PC-9 (cell line): Measurements from ENCODE around the gene GLB1L3.

ENCODE experiments used
- EZH2 ChIP-seq: fragments of 200-600 bp; sonication (generic); IDR thresholded peaks from 2 replicates; pipeline ENCODE4 v1.8.0; 2017; ENCODE audit warnings: antibody characterized with exemption, low read depth
- TF ChIP-seq, protein P1 (sequence below): fragments of 200-600 bp; sonication (generic); conservative IDR thresholded peaks from 2 replicates; pipeline ENCODE4 v1.6.1; 2017; ENCODE audit warnings: mixed run types, antibody characterized with exemption, mild to moderate bottlenecking, moderate library complexity

DNA sequence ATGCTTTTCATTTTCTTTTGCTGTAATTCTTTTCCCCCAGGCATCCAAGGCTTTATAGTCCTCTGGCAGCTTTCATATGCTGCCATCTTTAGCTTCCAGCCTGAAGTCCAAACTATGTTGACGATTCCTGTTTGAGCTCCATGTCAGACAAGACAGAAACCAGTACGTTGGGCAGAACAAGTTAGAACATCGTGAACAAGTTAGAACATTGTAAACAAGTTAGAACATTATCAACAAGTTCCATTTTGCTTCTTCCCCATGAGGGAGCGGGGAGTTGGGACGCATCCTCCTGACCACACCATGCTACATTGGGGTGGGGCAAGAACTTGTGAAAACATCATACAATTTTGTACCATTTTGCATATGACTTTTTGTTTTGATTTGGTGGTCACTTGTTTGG lies 79.5 kb downstream of the GLB1L3 start:
- TF ChIP-seq, protein P1, sequence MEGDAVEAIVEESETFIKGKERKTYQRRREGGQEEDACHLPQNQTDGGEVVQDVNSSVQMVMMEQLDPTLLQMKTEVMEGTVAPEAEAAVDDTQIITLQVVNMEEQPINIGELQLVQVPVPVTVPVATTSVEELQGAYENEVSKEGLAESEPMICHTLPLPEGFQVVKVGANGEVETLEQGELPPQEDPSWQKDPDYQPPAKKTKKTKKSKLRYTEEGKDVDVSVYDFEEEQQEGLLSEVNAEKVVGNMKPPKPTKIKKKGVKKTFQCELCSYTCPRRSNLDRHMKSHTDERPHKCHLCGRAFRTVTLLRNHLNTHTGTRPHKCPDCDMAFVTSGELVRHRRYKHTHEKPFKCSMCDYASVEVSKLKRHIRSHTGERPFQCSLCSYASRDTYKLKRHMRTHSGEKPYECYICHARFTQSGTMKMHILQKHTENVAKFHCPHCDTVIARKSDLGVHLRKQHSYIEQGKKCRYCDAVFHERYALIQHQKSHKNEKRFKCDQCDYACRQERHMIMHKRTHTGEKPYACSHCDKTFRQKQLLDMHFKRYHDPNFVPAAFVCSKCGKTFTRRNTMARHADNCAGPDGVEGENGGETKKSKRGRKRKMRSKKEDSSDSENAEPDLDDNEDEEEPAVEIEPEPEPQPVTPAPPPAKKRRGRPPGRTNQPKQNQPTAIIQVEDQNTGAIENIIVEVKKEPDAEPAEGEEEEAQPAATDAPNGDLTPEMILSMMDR: no peak
- TF ChIP-seq EZH2: no peak
